Ishikawa (cell line): Measurements from ENCODE around the gene KNTC1.

Experiments
- CEBPB ChIP-seq: IDR thresholded peaks from 2 replicates; pipeline ENCODE4 v1.6.1; 2012
- FOXM1 ChIP-seq: IDR thresholded peaks from 2 replicates; pipeline ENCODE4 v1.6.1; 2012; ENCODE audit warnings: low read depth, borderline replicate concordance
- RAD21 ChIP-seq: IDR thresholded peaks from 2 replicates; pipeline ENCODE4 v1.6.1; 2012; ENCODE audit warnings: low read depth
- TF ChIP-seq, protein P1 (sequence below): IDR thresholded peaks from 2 replicates; pipeline ENCODE4 v1.6.1; 2012
- TF ChIP-seq, protein P2 (sequence below): IDR thresholded peaks from 2 replicates; pipeline ENCODE4 v1.6.1; 2012; ENCODE audit warnings: low read depth, mild to moderate bottlenecking

DNA sequence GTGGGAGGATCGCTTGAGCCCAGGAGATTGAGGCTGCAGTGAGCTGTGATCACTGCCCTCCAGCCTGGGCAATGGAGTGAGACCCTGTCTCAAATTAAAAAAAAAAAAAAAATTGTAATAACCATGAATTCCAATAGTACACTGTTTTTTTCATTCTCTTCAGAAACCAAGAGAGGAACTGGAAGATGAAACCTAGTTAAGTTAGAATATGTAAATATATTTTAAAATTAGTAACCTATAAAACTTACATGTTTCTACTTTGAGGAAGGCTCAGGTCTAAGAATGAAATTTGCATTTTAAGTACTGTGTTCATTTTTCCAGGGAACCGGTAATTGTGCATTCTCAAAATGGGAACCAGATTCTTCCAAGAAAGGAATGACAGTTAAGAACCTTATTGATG lies 18.8 kb downstream of the KNTC1 start:
- TF ChIP-seq CEBPB (no peak), RAD21 (no peak), FOXM1 (no peak)
- TF ChIP-seq, protein P1, sequence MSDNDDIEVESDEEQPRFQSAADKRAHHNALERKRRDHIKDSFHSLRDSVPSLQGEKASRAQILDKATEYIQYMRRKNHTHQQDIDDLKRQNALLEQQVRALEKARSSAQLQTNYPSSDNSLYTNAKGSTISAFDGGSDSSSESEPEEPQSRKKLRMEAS: no peak
- TF ChIP-seq, protein P2, sequence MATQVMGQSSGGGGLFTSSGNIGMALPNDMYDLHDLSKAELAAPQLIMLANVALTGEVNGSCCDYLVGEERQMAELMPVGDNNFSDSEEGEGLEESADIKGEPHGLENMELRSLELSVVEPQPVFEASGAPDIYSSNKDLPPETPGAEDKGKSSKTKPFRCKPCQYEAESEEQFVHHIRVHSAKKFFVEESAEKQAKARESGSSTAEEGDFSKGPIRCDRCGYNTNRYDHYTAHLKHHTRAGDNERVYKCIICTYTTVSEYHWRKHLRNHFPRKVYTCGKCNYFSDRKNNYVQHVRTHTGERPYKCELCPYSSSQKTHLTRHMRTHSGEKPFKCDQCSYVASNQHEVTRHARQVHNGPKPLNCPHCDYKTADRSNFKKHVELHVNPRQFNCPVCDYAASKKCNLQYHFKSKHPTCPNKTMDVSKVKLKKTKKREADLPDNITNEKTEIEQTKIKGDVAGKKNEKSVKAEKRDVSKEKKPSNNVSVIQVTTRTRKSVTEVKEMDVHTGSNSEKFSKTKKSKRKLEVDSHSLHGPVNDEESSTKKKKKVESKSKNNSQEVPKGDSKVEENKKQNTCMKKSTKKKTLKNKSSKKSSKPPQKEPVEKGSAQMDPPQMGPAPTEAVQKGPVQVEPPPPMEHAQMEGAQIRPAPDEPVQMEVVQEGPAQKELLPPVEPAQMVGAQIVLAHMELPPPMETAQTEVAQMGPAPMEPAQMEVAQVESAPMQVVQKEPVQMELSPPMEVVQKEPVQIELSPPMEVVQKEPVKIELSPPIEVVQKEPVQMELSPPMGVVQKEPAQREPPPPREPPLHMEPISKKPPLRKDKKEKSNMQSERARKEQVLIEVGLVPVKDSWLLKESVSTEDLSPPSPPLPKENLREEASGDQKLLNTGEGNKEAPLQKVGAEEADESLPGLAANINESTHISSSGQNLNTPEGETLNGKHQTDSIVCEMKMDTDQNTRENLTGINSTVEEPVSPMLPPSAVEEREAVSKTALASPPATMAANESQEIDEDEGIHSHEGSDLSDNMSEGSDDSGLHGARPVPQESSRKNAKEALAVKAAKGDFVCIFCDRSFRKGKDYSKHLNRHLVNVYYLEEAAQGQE: no peak
